ENCODE measurements around the gene CDKAL1. TPM values are rescaled to one million over a fixed set of nuclear protein-coding genes. Genes with fewer than 3 reads are reported as not detected.

The CDKAL1 gene
- total and polyA plus RNA-seq, 2 of the 13 experiments (the other 11 are each of a cell fraction or from before 2014, with no cell fraction given) = 9.5 to 27.7 TPM

GRCh38 chr6:20661721-20662120 is 127.5 kb downstream of the CDKAL1 start:
- Histone ChIP-seq H3K4me1 (ENCODE audit: insufficient read depth, low read length) (peaks cover 25% of the 10 kb centered on the region), H3K9me3 (ENCODE audit: low read length) (no peaks in the 10 kb centered on the region), H3K9ac (ENCODE audit: insufficient read depth, low read depth, low read length) (no peak overlapping the region), H3K27ac (ENCODE audit: extremely low read length, insufficient read depth, low read length) (no peak overlapping the region), H3K4me3 (replicated peaks in 1 of 3; ENCODE audit: insufficient read depth in 1 of 3, low read depth in 2 of 3, low read length in 3 of 3) (no peak overlapping the region), H3K4me2 (ENCODE audit: low read depth, low read length) (no peak overlapping the region), H3K36me3 (replicated peaks in 1 of 2; ENCODE audit: control insufficient read depth in 1 of 2, insufficient read depth in 2 of 2, low read length in 2 of 2) (no peaks in the 10 kb centered on the region), H3K79me2 (ENCODE audit: insufficient read depth, low read length) (no peaks in the 10 kb centered on the region), H3K27me3 (ENCODE audit: control insufficient read depth in 1 of 2, insufficient read depth in 2 of 2, low read length in 2 of 2) (no peaks in the 10 kb centered on the region), H4K20me1 (ENCODE audit: insufficient read depth, low read length) (no peaks in the 10 kb centered on the region), H2AFZ (ENCODE audit: low read length) (no peak overlapping the region)
- FAIRE-seq (no peak), DNase-seq (ENCODE audit: low spot score) (no peak), ATAC-seq (no peak)
- TF ChIP-seq MAFG (CRISPR knock-in tag; IDR thresholded peaks at IDR 0.05) = no peak
- no peak for TF ChIP-seq ZNF567 (CRISPR knock-in tag; IDR thresholded peaks at IDR 0.05; ENCODE audit: borderline replicate concordance)
- TF ChIP-seq ZNF790 (CRISPR knock-in tag; IDR thresholded peaks at IDR 0.05; ENCODE audit: borderline replicate concordance) = no peak
- no peak for TF ChIP-seq ZBTB7B (CRISPR knock-in tag; IDR thresholded peaks at IDR 0.05)
- TF ChIP-seq STAG1 (CRISPR knock-in tag; IDR thresholded peaks at IDR 0.05) = no peak
- ChIA-PET POLR2A (no interaction called here), CTCF (ENCODE audit: low intra/inter-chr PET ratio, low total read pairs) (no interaction called here)
- intact Hi-C loops (cut with micrococcal nuclease; ENCODE audit: unreplicated experiment) = no loop called here
- in situ Hi-C loops (cut with HindIII; ENCODE audit: extremely low pct_ligation_motif_present, low pct_unique_long_range_greater_than_20kb) = no loop called here
- BruUV-seq (replicated peaks) = no TSS peak

DNA sequence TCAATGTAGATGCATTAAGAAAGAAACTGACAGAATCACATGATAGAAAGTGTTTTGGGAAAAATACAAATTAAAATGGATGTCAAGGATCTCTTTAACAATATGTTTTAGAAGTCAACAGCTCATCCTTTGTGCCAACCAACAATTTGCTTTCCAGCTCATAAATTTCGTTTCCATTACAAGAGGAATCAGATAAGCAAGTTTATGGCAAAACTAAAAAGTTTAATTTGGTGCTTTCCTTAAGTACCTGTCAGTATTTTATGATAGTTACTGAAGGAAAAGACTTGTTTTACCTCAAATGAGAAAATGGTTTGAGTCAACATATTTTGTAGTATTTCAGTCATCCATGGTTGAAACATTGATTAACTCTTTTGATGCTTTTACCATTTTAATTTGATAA is 130.0 kb downstream of the CDKAL1 start:
- CTCF ChIA-PET (ENCODE audit: low intra/inter-chr PET ratio, low total read pairs) = no interaction called here
- TF ChIP-seq ZIK1 (CRISPR knock-in tag; IDR thresholded peaks at IDR 0.05; ENCODE audit: borderline replicate concordance, low read depth) (no peak), ZNF274 (CRISPR knock-in tag; IDR thresholded peaks at IDR 0.05) (no peak), ZSCAN25 (CRISPR knock-in tag; IDR thresholded peaks at IDR 0.05) (no peak), RCOR2 (CRISPR knock-in tag; IDR thresholded peaks at IDR 0.05) (no peak), STAG1 (CRISPR knock-in tag; IDR thresholded peaks at IDR 0.05) (no peak), IRX3 (CRISPR knock-in tag; IDR thresholded peaks at IDR 0.05; ENCODE audit: borderline replicate concordance, low read depth) (no peak)
- TF ChIP-seq, protein P1, sequence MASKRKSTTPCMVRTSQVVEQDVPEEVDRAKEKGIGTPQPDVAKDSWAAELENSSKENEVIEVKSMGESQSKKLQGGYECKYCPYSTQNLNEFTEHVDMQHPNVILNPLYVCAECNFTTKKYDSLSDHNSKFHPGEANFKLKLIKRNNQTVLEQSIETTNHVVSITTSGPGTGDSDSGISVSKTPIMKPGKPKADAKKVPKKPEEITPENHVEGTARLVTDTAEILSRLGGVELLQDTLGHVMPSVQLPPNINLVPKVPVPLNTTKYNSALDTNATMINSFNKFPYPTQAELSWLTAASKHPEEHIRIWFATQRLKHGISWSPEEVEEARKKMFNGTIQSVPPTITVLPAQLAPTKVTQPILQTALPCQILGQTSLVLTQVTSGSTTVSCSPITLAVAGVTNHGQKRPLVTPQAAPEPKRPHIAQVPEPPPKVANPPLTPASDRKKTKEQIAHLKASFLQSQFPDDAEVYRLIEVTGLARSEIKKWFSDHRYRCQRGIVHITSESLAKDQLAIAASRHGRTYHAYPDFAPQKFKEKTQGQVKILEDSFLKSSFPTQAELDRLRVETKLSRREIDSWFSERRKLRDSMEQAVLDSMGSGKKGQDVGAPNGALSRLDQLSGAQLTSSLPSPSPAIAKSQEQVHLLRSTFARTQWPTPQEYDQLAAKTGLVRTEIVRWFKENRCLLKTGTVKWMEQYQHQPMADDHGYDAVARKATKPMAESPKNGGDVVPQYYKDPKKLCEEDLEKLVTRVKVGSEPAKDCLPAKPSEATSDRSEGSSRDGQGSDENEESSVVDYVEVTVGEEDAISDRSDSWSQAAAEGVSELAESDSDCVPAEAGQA (IDR thresholded peaks at IDR 0.05; ENCODE audit: low read depth) = no peak
- TF ChIP-seq, protein P1 (CRISPR knock-in tag; IDR thresholded peaks at IDR 0.05; ENCODE audit: borderline replicate concordance) = no peak

More for the DNA sequence above, 130.0 kb downstream of the CDKAL1 start:
- H4K20me1 ChIP-seq (ENCODE audit: insufficient read depth, low read length) = no peaks in the 10 kb centered on the region
- H3K9ac ChIP-seq (ENCODE audit: insufficient read depth, low read depth, low read length) = no peak overlapping the region
- H3K27ac ChIP-seq (ENCODE audit: extremely low read length, insufficient read depth, low read length) = no peak overlapping the region
- no peak overlapping the region for H3K4me3 ChIP-seq (replicated peaks in 1 of 3; ENCODE audit: insufficient read depth in 1 of 3, low read depth in 2 of 3, low read length in 3 of 3)
- H3K79me2 ChIP-seq (ENCODE audit: insufficient read depth, low read length) = no peaks in the 10 kb centered on the region
- ATAC-seq = no peak
- no TSS peak for BruUV-seq (replicated peaks)
- H3K27me3 ChIP-seq (ENCODE audit: control insufficient read depth in 1 of 2, insufficient read depth in 2 of 2, low read length in 2 of 2) = no peaks in the 10 kb centered on the region
- POLR2A ChIA-PET = no interaction called here
- in situ Hi-C loops (cut with HindIII; ENCODE audit: extremely low pct_ligation_motif_present, low pct_unique_long_range_greater_than_20kb) (no loop called here), intact Hi-C loops (cut with micrococcal nuclease; ENCODE audit: unreplicated experiment) (no loop called here)
- no peaks in the 10 kb centered on the region for H3K9me3 ChIP-seq (ENCODE audit: low read length)
- WGBS (ENCODE audit: low lambda C conversion rate) = 93% methylated on average over 1 of the region's 1 CpG
- no peak for FAIRE-seq
- H3K4me2 ChIP-seq (ENCODE audit: low read depth, low read length) = no peak overlapping the region
- no peak overlapping the region for H2AFZ ChIP-seq (ENCODE audit: low read length)
- no peaks in the 10 kb centered on the region for H3K36me3 ChIP-seq (replicated peaks in 1 of 2; ENCODE audit: control insufficient read depth in 1 of 2, insufficient read depth in 2 of 2, low read length in 2 of 2)
- DNase-seq (ENCODE audit: low spot score) = no peak
- H3K4me1 ChIP-seq (ENCODE audit: insufficient read depth, low read length) = peaks cover 8% of the 10 kb centered on the region; the same call in 1 of the 2 replicates
